ENCODE measurements around the gene KCTD20. TPM values are rescaled to one million over a fixed set of nuclear protein-coding genes. Genes with fewer than 3 reads are reported as not detected.

The KCTD20 gene
- total RNA-seq, 2 experiments from 2014 or later, result 49.7 to 49.8 TPM

- H3K36me3 Mint-ChIP-seq (ENCODE audit: low read depth), result peaks cover 67% of the 10 kb centered on the region
- no peak overlapping the region for H3K4me3 Mint-ChIP-seq
- no peaks in the 10 kb centered on the region for H3K9me3 Mint-ChIP-seq
- H3K4me1 Mint-ChIP-seq, result peaks cover 5% of the 10 kb centered on the region
- DNase-seq, result no peak
- POLR2A ChIA-PET, result no interaction called here
- no peaks in the 10 kb centered on the region for H3K27me3 Mint-ChIP-seq
- no peak overlapping the region for H3K27ac Mint-ChIP-seq
- CTCF ChIA-PET, result interaction anchor here (0.6 to 1.2 kb wide), 3 partner anchors 22 to 201 kb away, joined by 3 to 7 read pairs (median 5); no protein-coding TSS in a partner anchor
These were observed 44.9 kb downstream of the KCTD20 start for GRCh38 chr6:36487698-36488097.

GRCh38 chr6:36488221-36488620 lies 45.4 kb downstream of the KCTD20 start:
- Mint-ChIP-seq H3K4me3 (no peak overlapping the region), H3K27me3 (no peaks in the 10 kb centered on the region), H3K9me3 (no peaks in the 10 kb centered on the region), H3K36me3 (ENCODE audit: low read depth) (peaks cover 71% of the 10 kb centered on the region), H3K27ac (no peak overlapping the region), H3K4me1 (peaks cover 5% of the 10 kb centered on the region)
- POLR2A ChIA-PET, result no interaction called here
- CTCF ChIA-PET, result interaction anchor here (0.6 to 1.2 kb wide), 3 partner anchors 22 to 202 kb away, joined by 3 to 7 read pairs (median 5); no protein-coding TSS in a partner anchor
- DNase-seq, result no peak

GRCh38 chr6:36489426-36489825 lies 46.6 kb downstream of the KCTD20 start:
- Mint-ChIP-seq H3K4me1 (peaks cover 15% of the 10 kb centered on the region), H3K27ac (peak overlapping the region; percentile 38), H3K4me3 (no peak overlapping the region), H3K36me3 (ENCODE audit: low read depth) (peaks cover 73% of the 10 kb centered on the region), H3K27me3 (no peaks in the 10 kb centered on the region), H3K9me3 (no peaks in the 10 kb centered on the region)
- DNase-seq, result no peak
- ChIA-PET CTCF (interaction anchor here (0.6 to 0.9 kb wide), 3 partner anchors 11 to 30 kb away, joined by 3 to 4 read pairs (median 3); no protein-coding TSS in a partner anchor), POLR2A (no interaction called here)

GRCh38 chr6:36491378-36491965 lies 48.7 kb downstream of the KCTD20 start:
- POLR2A ChIA-PET, result no interaction called here
- H3K36me3 Mint-ChIP-seq (ENCODE audit: low read depth), result peaks cover 75% of the 10 kb centered on the region
- CTCF ChIA-PET, result no interaction called here
- H3K27ac Mint-ChIP-seq, result no peak overlapping the region
- no peak for DNase-seq
- no peaks in the 10 kb centered on the region for H3K27me3 Mint-ChIP-seq
- H3K4me3 Mint-ChIP-seq, result no peak overlapping the region
- no peaks in the 10 kb centered on the region for H3K9me3 Mint-ChIP-seq
- peaks cover 20% of the 10 kb centered on the region for H3K4me1 Mint-ChIP-seq

- Mint-ChIP-seq H3K4me1 (peaks cover 20% of the 10 kb centered on the region), H3K27me3 (no peaks in the 10 kb centered on the region), H3K36me3 (ENCODE audit: low read depth) (peaks cover 77% of the 10 kb centered on the region), H3K9me3 (no peaks in the 10 kb centered on the region), H3K27ac (no peak overlapping the region), H3K4me3 (no peak overlapping the region)
- no peak for DNase-seq
- POLR2A ChIA-PET, result interaction anchor here (0.6 kb wide), 1 partner anchor 46 kb away, joined by 4 read pairs; no protein-coding TSS in a partner anchor
- CTCF ChIA-PET, result interaction anchor here (1.6 kb wide), 1 partner anchor 34 kb away, joined by 4 read pairs; no protein-coding TSS in a partner anchor
These were observed 49.3 kb downstream of the KCTD20 start for GRCh38 chr6:36492092-36492491.

- DNase-seq, result no peak
- H3K4me3 Mint-ChIP-seq, result no peak overlapping the region
- no peaks in the 10 kb centered on the region for H3K27me3 Mint-ChIP-seq
- H3K4me1 Mint-ChIP-seq, result peaks cover 20% of the 10 kb centered on the region
- H3K27ac Mint-ChIP-seq, result no peak overlapping the region
- H3K36me3 Mint-ChIP-seq (ENCODE audit: low read depth), result peaks cover 77% of the 10 kb centered on the region
- no peaks in the 10 kb centered on the region for H3K9me3 Mint-ChIP-seq
- ChIA-PET POLR2A (interaction anchor here (0.6 kb wide), 1 partner anchor 47 kb away, joined by 4 read pairs; no protein-coding TSS in a partner anchor), CTCF (interaction anchor here (1.6 kb wide), 1 partner anchor 34 kb away, joined by 4 read pairs; no protein-coding TSS in a partner anchor)
These were observed 49.8 kb downstream of the KCTD20 start for GRCh38 chr6:36492621-36493020.

GRCh38 chr6:36493319-36493718 lies 50.5 kb downstream of the KCTD20 start:
- CTCF ChIA-PET, result interaction anchor here (0.6 to 1.6 kb wide), 2 partner anchors 35 to 153 kb away, joined by 3 to 4 read pairs; no protein-coding TSS in a partner anchor
- H3K27ac Mint-ChIP-seq, result peak overlapping the region; percentile 2
- no peak for DNase-seq

GRCh38 chr6:36493859-36494258 lies 51.1 kb downstream of the KCTD20 start:
- H3K4me1 Mint-ChIP-seq, result peaks cover 20% of the 10 kb centered on the region
- no peaks in the 10 kb centered on the region for H3K27me3 Mint-ChIP-seq
- CTCF ChIA-PET, result interaction anchor here (1.6 kb wide), 1 partner anchor 35 kb away, joined by 4 read pairs; no protein-coding TSS in a partner anchor
- DNase-seq, result no peak
- H3K27ac Mint-ChIP-seq, result peak overlapping the region; percentile 2
- H3K9me3 Mint-ChIP-seq, result no peaks in the 10 kb centered on the region
- H3K4me3 Mint-ChIP-seq, result no peak overlapping the region
- POLR2A ChIA-PET, result interaction anchor here (0.5 kb wide), 1 partner anchor 355 kb away, joined by 3 read pairs; no protein-coding TSS in a partner anchor
- peaks cover 72% of the 10 kb centered on the region for H3K36me3 Mint-ChIP-seq (ENCODE audit: low read depth)

More at GRCh38 chr6:36493319-36493718, 50.5 kb downstream of the KCTD20 start:
- Mint-ChIP-seq H3K4me3 (no peak overlapping the region), H3K27me3 (no peaks in the 10 kb centered on the region), H3K36me3 (ENCODE audit: low read depth) (peaks cover 73% of the 10 kb centered on the region), H3K4me1 (peaks cover 20% of the 10 kb centered on the region), H3K9me3 (no peaks in the 10 kb centered on the region)
- POLR2A ChIA-PET, result no interaction called here

- Mint-ChIP-seq H3K9me3 (no peaks in the 10 kb centered on the region), H3K4me1 (peaks cover 20% of the 10 kb centered on the region), H3K27me3 (no peaks in the 10 kb centered on the region), H3K36me3 (ENCODE audit: low read depth) (peaks cover 76% of the 10 kb centered on the region), H3K4me3 (no peak overlapping the region), H3K27ac (no peak overlapping the region)
- ChIA-PET CTCF (no interaction called here), POLR2A (no interaction called here)
- DNase-seq, result no peak
These were observed 52.3 kb downstream of the KCTD20 start for GRCh38 chr6:36495086-36495485.

GRCh38 chr6:36499918-36500317 lies 57.1 kb downstream of the KCTD20 start:
- DNase-seq, result no peak
- Mint-ChIP-seq H3K9me3 (no peaks in the 10 kb centered on the region), H3K4me1 (peaks cover 7% of the 10 kb centered on the region), H3K36me3 (ENCODE audit: low read depth) (peaks cover 81% of the 10 kb centered on the region), H3K27ac (no peak overlapping the region), H3K27me3 (no peaks in the 10 kb centered on the region), H3K4me3 (no peak overlapping the region)
- CTCF ChIA-PET, result interaction anchor here (0.7 to 1.6 kb wide), 2 partner anchors 18 to 42 kb away, joined by 3 to 4 read pairs; no protein-coding TSS in a partner anchor
- POLR2A ChIA-PET, result no interaction called here

GRCh38 chr6:36501686-36502085 lies 58.9 kb downstream of the KCTD20 start:
- no peaks in the 10 kb centered on the region for H3K9me3 Mint-ChIP-seq
- no peak overlapping the region for H3K27ac Mint-ChIP-seq
- peaks cover 81% of the 10 kb centered on the region for H3K36me3 Mint-ChIP-seq (ENCODE audit: low read depth)
- ChIA-PET POLR2A (no interaction called here), CTCF (interaction anchor here (0.6 to 1.9 kb wide), 3 partner anchors 11 to 377 kb away, joined by 3 to 4 read pairs (median 3); no protein-coding TSS in a partner anchor)
- no peaks in the 10 kb centered on the region for H3K27me3 Mint-ChIP-seq
- no peak for DNase-seq
- H3K4me3 Mint-ChIP-seq, result no peak overlapping the region
- peaks cover 12% of the 10 kb centered on the region for H3K4me1 Mint-ChIP-seq

GRCh38 chr6:36504181-36504580 lies 61.4 kb downstream of the KCTD20 start:
- Mint-ChIP-seq H3K4me3 (no peak overlapping the region), H3K9me3 (no peaks in the 10 kb centered on the region), H3K36me3 (ENCODE audit: low read depth) (peaks cover 80% of the 10 kb centered on the region), H3K27ac (no peak overlapping the region), H3K27me3 (no peaks in the 10 kb centered on the region), H3K4me1 (peaks cover 22% of the 10 kb centered on the region)
- POLR2A ChIA-PET, result no interaction called here
- no peak for DNase-seq
- CTCF ChIA-PET, result interaction anchor here (0.6 kb wide), 1 partner anchor 14 kb away, joined by 5 read pairs; no protein-coding TSS in a partner anchor

GRCh38 chr6:36504982-36505381 lies 62.2 kb downstream of the KCTD20 start:
- CTCF ChIA-PET, result no interaction called here
- Mint-ChIP-seq H3K4me3 (no peak overlapping the region), H3K27me3 (no peaks in the 10 kb centered on the region), H3K4me1 (peaks cover 20% of the 10 kb centered on the region), H3K27ac (no peak overlapping the region), H3K36me3 (ENCODE audit: low read depth) (peaks cover 81% of the 10 kb centered on the region), H3K9me3 (no peaks in the 10 kb centered on the region)
- POLR2A ChIA-PET, result no interaction called here
- DNase-seq, result no peak
